Measurements from ENCODE around the gene IGFN1.

GRCh38 chr1:201145816-201146215, 44.8 kb upstream of the IGFN1 start:
- TF ChIP-seq BMI1 (IDR thresholded peaks at IDR 0.05; ENCODE audit: borderline replicate concordance): no peak
- no peak for TF ChIP-seq HSF1 (IDR thresholded peaks at IDR 0.05; ENCODE audit: low read depth, low read length)
- no peak for TF ChIP-seq TARDBP (IDR thresholded peaks at IDR 0.05; ENCODE audit: borderline replicate concordance)

Measured in GM12878 (cell line).